CD4-positive, alpha-beta T cell treated with Interleukin-10 for 1 hour (primary cell): ENCODE measurements around the gene RSBN1.
"Not testable (repeated sequence)": the region's sequence is repeated elsewhere in the genome, so short reads cannot be mapped to it uniquely, and the experiment has no call there.

Source experiments
- DNase-seq: peaks from one replicate; pipeline ENCODE4 v3.0.0-alpha.2; 2020

RSBN1 gene

DNA sequence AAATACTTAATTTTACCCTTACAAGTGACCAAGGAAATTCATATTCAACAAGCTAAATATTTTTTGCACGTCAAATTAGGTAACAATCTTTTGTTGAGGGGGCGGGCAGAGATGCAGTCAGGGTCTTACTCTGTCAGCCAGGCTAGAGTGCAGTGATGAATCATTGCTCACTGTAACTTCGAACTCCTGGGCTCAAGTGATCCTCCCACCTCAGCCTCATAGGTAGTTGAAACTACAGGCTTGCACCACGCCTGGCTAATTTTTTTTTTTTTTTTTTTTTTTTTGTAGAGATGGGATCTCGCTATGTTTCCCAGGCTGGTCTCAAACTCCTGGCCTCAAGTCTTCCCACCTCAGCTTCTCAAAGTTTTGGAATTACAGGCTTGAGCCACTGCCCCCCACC, 79.5 kb downstream of the RSBN1 start:
- no peak for DNase-seq

GRCh38 chr1:113721010-113721409, 91.3 kb downstream of the RSBN1 start:
- DNase-seq: no peak

DNA sequence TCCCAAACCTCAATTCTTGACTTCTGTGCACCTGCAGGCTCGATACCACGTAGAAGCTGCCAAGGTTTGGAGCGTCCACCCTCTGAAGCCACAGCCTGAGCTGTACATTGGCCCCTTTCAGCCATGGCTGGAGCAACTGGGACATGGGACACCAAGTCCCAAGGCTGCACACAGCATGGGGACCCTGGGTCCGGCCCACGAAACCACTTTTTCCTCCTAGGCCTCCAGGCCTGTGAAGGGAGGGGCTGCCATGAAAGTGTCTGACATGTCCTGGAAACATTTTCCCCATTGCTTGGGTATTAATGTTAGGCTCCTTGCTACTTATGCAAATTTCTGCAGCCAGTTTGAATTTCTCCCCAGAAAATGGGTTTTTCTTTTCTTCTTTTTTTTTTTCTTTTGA, 93.7 kb downstream of the RSBN1 start:
- not testable (repeated sequence) for DNase-seq

DNA sequence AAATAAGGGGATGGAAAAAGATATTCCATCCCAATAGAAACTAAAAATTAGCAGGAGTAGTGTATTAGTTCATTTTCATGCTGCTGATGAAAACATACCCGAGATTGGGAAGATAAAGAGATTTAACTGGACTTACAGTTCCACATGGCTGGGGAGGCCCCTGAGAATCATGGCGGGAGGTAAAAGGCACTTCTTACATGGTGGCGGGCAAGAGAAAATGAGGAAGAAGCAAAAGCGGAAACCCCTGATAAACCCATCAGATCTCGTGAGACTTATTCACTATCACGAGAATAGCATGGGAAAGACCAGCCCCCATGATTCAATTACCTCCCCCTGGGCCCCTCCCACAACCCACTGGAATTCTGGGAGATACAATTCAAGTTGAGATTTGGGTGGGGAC, 94.8 kb downstream of the RSBN1 start:
- DNase-seq: not testable (repeated sequence)

DNA sequence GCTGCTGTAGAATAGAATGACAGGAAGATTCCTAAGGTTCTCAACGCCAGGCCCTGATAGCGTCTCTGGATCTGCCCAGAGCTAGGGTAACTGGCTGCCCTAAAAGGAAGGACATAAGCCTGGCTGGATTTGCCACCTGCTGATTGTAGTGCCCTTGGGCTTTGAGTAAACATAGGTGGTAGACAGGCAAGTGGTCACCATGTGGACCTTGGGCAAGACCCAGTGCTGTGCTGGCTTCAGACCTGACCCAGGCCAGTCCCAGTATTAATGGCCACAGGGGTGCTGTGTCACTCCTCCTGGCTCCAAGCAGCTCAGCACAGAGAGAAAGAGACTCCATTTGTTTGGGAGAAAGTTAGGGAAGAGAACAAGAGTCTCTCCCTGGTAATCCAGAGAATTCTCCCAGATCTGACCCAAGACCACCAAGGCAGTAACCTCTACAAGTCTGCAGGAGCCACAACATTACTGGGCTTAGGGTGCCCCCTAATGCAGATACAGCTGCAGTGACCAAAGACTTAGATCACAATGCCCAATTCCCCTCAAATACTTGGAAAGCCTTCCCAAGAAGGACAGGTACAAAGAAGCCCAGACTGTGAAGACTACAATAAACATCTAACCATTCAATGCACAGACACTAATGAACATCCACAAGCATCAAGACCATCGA, 97.5 kb downstream of the RSBN1 start:
- DNase-seq: no peak
